Mesenteric fat pad (tissue), 1 donor: ENCODE measurements around the gene NAGK. TPM values are rescaled to one million over a fixed set of nuclear protein-coding genes. Genes with fewer than 3 reads are reported as not detected.
"Not testable (repeated sequence)": the region's sequence is repeated elsewhere in the genome, so short reads cannot be mapped to it uniquely, and the experiment has no call there.

Source experiments
- DNase-seq: peaks from one replicate; pipeline ENCODE4 v3.0.0-alpha.2; 2020; ENCODE audit warnings: low spot score
- long read RNA-seq: library from polyadenylated mRNA; unstranded; transcript quantifications from one replicate; pipeline ENCODE4 v2.0.0, GENCODE V29; 2020
- total RNA-seq: library from RNA; stranded (reverse); fragmentation: NEBNext Ultra II Directional; extraction: Animal tissue kit (Norgen Biotek cat#: 25700); gene quantifications from one replicate; pipeline ENCODE4 v1.2.1, GENCODE V29; 2021
- donor health status: DM: yes; HTN: yes; CAD: no.

Gene NAGK
- 112 TPM for total RNA-seq
- long read RNA-seq, transcript NAGK-229 (10 exons, 1,801 nt) = major isoform, 108 of 142 reads
- long read RNA-seq, transcript NAGK-202 (9 exons, 2,343 nt) = minor isoform, 8 of 142 reads
- long read RNA-seq, partial matches to known transcripts = 2 of 142 reads
- long read RNA-seq, other reads (novel, unspliced or antisense) = 20 of 142 reads

- DNase-seq = peak; percentile 99
These were observed at the start of gene NAGK for GRCh38 chr2:71068218-71069035. TSS of gene NAGK (plus strand) at chr2:71068648. CDS start at chr2:71068684, 36 bp downstream.

GRCh38 chr2:71019989-71020388 is 48.5 kb upstream of the NAGK start:
- DNase-seq = not testable (repeated sequence)

- not testable (repeated sequence) for DNase-seq
These were observed 47.1 kb upstream of the NAGK start for GRCh38 chr2:71021394-71021793.

GRCh38 chr2:71023553-71024243 is 44.8 kb upstream of the NAGK start:
- DNase-seq = not testable (repeated sequence)

GRCh38 chr2:71036296-71036695 is 32.2 kb upstream of the NAGK start:
- DNase-seq = not testable (repeated sequence)

- no peak for DNase-seq
These were observed 26.2 kb upstream of the NAGK start for GRCh38 chr2:71042287-71042686.

GRCh38 chr2:71043531-71044407 is 24.7 kb upstream of the NAGK start:
- DNase-seq = no peak

- no peak for DNase-seq
These were observed 23.3 kb upstream of the NAGK start for GRCh38 chr2:71045151-71045550.

- no peak for DNase-seq
These were observed 22.4 kb upstream of the NAGK start for GRCh38 chr2:71045865-71046548.

- DNase-seq = no peak
These were observed 20.4 kb upstream of the NAGK start for GRCh38 chr2:71048096-71048495.

GRCh38 chr2:71049704-71050360 is 18.6 kb upstream of the NAGK start:
- not testable (repeated sequence) for DNase-seq

- not testable (repeated sequence) for DNase-seq
These were observed 13.2 kb upstream of the NAGK start for GRCh38 chr2:71055206-71055740.

GRCh38 chr2:71060211-71060610 is 8.2 kb upstream of the NAGK start:
- DNase-seq = no peak

GRCh38 chr2:71060871-71061270 is 7.6 kb upstream of the NAGK start:
- DNase-seq = no peak

- no peak for DNase-seq
These were observed 5.2 kb upstream of the NAGK start for GRCh38 chr2:71063216-71063615.

GRCh38 chr2:71064110-71064611 is 4.3 kb upstream of the NAGK start:
- no peak for DNase-seq

- DNase-seq = no peak
These were observed 3.5 kb upstream of the NAGK start for GRCh38 chr2:71064754-71065621.

- no peak for DNase-seq
These were observed 1.6 kb upstream of the NAGK start for GRCh38 chr2:71066856-71067255.
